HUDEP-2 (cell line): ENCODE results near the gene TBC1D5.
"Not testable (repeated sequence)": the region's sequence is repeated elsewhere in the genome, so short reads cannot be mapped to it uniquely, and the experiment has no call there.

Source experiments
- DNase-seq, 76 experiments: peaks; one replicate each; lab custom pipeline; 2025; ENCODE audit not compliant: unreplicated experiment in 76 of 76; lab: John Stamatoyannopoulos, UW

The TBC1D5 gene

DNA sequence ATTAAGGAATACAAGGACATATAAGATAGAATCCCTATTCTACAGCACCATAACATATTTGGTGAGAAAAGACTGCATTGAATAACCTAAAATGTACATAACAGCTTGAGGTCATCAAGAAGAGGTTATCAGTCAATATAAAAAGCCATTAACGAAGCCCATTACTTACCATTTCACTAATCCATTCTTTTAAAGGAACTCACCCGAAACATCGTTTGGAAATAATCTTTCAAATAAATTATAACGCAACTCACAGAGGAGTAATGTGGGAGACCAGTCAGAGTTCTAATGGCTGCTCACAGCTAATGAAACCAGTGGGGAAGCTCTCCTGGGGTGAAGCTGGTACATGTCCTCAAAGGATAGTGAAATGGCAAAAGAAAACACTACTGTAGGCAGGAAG, 188.4 kb downstream of the TBC1D5 start:
- DNase-seq = no peak

DNA sequence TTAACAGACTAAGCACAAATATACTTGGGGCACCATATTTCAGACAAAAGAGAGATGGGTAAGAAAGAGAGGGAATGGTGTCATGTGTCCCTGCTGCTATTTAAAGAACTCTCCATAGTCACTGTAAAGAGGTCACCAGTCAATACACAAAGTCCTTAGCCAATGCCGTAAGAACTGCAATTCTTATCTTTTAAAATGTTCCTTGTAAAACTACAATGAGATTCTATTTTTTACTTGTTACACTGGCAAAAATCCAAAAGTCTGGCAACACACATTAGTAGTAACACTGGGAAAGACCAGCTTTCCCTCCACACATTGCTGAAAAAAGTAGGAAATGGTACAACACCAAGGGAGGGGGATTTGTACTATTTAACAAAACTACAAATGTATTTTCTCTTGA, 189.4 kb downstream of the TBC1D5 start:
- no peak for DNase-seq

DNA sequence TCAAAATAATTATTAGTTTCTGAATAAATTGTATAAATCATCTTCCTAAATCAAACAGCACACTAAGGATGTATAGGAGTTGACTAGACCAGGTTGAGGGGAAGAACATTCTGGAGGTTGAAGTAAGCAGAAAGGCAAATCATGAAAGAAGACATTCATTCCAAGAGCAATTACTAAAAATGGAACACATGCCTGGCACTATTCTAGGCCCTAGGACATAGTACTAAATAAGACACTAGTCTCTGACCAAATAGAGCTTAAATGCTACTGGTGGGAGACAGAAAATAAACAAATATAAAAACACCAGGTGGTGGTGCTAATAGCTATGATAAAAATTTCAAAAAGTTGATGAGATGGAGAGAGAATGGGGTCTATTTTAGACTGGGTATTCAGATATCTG, 190.1 kb downstream of the TBC1D5 start:
- no peak for DNase-seq

DNA sequence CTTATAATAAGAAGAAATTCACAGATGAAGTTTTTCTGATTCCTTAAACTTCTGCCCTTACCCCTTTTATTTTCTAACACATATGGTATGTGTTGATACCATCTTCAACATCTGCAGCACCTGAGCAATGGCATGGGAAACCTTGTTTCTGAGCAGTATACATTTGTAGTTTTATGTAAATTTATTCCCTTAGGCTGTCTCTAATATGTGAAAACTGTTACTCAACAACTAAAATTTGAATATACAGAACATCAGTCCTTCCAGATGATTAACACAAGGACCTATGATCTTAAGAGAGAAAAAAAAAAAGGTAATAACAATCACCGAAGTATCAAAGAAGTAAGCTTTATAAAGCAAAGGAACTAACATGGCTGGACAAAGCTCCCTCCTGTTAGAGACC, 190.5 kb downstream of the TBC1D5 start:
- DNase-seq = no peak

DNA sequence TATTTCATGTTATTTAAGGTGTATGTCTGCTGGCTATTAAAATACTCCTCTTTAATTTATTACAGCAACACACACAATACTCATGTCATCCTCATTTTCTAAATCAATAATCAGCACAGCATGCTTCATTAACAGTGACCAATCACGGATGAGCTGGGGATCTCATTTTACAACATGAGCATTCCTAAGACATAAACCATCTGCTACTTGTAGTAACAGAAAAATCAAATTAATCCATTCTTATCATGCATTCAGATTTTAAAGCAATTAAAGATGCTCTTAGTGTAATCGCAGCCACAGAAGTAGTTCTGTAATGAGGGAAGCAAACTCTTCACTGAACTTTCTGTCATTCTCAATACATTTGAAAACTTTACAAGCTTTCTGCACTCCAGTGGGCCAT, 191.1 kb downstream of the TBC1D5 start:
- DNase-seq = no peak

DNA sequence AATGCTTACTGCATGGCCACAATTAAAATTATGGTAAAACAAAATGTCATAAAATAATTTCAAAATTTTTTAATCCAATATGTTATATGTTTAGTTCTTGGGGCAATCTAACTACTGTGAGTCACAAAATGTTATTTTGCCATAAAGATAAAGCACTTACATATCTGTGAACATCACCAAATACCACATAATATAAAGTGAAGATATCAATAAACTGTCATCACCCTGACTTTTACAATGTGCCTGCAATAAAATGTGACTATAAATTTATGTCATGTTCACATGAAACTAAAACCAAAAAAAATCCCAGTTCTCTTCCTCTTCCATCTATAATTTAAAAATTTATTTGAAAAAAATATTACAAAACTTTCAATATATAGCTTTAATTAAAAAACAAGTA, 191.8 kb downstream of the TBC1D5 start:
- no peak for DNase-seq

GRCh38 chr3:17546500-17547255, 195.8 kb downstream of the TBC1D5 start:
- no peak for DNase-seq

- no peak for DNase-seq
Observed at GRCh38 chr3:17544632-17545031, 197.8 kb downstream of the TBC1D5 start.

GRCh38 chr3:17542591-17542990, 199.8 kb downstream of the TBC1D5 start:
- no peak for DNase-seq

DNA sequence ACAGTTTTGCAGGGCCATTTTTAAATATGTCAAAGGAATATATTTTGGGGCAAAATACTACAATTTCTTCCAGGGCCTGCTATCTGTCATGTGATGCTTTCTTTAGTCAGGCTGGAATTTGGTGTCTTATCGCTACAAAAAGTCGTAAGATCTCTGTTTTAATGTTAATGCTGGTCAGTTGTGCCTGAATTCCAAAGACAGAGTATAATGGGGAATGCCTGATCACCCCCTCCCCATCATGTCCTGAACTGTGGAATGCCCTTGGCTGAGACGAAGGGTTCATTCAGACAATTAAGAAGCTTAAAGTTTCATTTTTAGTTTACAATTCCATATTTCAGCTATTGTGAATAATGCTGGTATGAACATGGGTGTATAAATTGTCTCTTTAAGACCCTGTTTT, 203.0 kb downstream of the TBC1D5 start:
- DNase-seq = no peak

- no peak for DNase-seq
Observed at GRCh38 chr3:17535274-17535673, 207.2 kb downstream of the TBC1D5 start.

DNA sequence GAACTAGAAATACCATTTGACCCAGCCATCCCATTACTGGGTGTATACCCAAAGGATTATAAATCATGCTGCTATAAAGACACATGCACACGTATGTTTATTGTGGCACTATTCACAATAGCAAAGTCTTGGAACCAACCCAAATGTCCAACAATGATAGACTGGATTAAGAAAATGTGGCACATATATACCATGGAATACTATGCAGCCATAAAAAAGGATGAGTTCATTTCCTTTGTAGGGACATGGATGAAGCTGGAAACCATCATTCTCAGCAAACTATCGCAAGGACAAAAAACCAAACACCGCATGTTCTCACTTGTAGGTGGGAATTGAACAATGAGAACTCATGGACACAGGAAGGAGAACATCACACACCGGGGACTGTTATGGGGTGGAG, 210.0 kb downstream of the TBC1D5 start:
- DNase-seq = not testable (repeated sequence)

- no peak for DNase-seq
Observed at GRCh38 chr3:17529677-17530076, 212.8 kb downstream of the TBC1D5 start.

GRCh38 chr3:17518189-17519059, 224.0 kb downstream of the TBC1D5 start:
- DNase-seq = no peak

DNA sequence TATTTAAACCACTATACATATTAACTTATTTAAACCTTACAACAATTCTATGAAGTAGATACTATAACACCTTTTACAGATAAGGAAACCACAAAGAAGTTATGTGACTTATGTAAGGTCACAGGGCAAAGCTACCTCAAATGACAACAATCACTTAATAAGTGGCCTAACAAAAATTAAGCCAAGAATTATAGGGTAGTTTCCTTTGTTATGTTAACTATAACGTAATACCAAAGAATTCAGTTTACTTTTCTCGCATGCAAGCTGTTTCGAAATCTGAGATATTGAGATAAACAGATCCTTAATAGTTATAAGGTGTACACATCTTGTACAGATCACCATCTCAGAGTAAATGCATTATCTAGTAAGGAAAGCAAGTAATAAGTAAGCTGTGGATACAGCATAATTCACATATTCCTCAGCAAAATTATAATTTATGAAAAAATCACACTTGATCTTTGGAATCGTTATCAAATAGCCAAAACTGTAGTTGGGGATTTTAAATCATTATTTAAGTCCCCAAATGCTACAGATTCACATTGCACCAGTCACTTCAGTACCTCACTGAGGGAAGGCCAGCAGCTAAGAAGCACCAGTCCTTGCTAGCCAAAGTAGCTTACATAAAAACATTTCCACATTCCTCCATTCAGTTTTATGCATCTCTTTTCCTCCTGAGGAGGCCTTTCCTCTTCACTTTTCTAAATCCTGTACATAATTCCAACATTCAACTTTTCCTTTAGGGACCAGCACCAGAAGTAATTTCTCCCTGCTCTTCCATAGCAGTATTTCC, 226.8 kb downstream of the TBC1D5 start:
- DNase-seq = no peak

- no peak for DNase-seq
Observed at GRCh38 chr3:17514597-17514996, 227.8 kb downstream of the TBC1D5 start.

DNA sequence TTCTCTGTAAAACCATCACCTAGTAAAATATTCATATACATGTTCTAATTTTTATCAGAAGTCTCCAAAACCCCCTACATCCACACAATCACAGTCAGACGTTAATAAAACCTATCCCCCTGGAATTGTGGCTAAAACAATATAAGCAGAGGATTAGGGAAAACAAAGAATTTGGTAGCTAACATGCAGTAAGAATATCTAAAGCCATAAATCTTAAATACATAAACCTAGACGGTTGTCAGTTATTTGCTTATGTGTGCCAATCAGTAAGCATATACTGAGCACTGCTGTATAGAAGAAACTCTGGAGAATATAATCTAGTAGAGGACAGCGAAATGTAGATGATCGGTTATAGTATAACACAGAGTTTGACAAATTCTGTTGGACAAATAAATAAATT, 232.2 kb downstream of the TBC1D5 start:
- DNase-seq = no peak

DNA sequence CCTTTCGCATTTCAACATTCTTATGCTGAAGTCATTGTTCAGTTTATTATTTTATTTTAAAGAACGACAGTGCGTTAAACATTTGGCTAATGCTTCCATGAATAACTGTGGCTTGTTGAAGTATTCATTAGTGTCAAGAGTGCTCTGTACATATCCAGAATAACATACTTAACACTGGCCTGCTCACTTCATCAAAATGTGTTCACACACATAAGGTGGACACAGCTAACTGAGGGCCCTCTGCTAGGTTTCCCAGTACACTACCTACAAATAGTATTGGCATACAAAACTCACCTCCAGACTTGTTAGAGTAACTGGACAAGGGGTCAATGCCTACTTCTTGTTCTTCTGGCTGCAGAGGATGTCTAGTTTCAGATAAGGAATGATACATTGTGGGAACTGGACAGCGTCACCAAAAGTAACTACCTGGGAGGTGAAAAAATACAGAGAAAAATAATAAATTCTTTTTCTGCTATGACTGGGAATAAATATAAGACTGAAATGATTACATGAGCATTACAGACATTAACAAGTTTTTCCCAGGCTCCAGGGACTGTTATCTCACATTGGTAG, 234.2 kb downstream of the TBC1D5 start:
- no peak for DNase-seq

DNA sequence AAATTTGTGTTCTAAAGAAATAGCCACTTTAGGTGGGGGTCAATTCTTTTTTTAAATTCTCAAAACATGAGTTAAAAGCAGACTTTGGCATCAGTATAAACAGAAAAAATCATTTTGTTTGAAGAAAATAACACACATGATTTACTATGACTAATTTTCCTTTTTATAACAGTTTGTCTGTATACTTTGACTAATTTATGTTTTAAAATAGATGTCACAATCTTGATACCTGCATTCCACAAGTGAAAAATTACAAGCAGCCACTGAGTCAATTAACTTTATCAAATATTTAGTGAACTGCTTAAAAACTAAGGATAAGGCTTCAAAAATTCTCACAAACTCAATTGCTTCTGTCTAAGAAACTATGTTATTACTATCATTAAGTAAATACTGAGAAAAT, 235.0 kb downstream of the TBC1D5 start:
- DNase-seq = no peak

- DNase-seq = no peak
Observed at GRCh38 chr3:17505856-17506255, 236.6 kb downstream of the TBC1D5 start.

DNA sequence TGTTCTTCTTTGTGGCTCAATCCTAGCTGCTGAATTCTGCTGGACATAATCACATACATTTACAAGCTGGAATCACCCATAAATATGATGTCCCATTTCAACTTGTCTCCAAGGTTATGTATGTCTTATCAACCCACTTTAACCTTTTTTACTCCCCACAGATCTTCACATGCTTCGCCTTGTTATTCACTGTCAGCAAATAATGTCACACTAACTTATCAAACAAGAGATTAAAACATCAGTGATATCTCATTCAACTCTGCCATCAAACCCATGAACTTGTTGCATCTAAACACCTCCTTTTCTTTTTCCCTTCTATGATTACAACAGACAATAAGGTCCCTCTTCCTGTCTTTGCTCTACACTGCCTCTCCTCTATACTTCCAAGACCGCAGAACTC, 240.7 kb downstream of the TBC1D5 start:
- DNase-seq = no peak
